Neural crest cell (in vitro differentiated cells): Measurements from ENCODE around the gene SMARCE1. TPM values are rescaled to one million over a fixed set of nuclear protein-coding genes. Genes with fewer than 3 reads are reported as not detected.
"Not testable (repeated sequence)": the region's sequence is repeated elsewhere in the genome, so short reads cannot be mapped to it uniquely, and the experiment has no call there.

Source experiments
- DNase-seq: peaks from one replicate; pipeline ENCODE4 v3.0.0; 2021; ENCODE audit warnings: low read depth, mixed read lengths, low spot score
- H3K27ac Mint-ChIP-seq: one replicate; pipeline ENCODE4 v1.8.0; 2021; ENCODE audit warnings: mild to moderate bottlenecking, mixed read lengths; ENCODE audit not compliant: unreplicated experiment
- H3K27me3 Mint-ChIP-seq: 2 replicates; pipeline ENCODE4 v1.8.0; 2021; ENCODE audit warnings: low read depth, mild to moderate bottlenecking, mixed read lengths
- H3K36me3 Mint-ChIP-seq: 2 replicates; pipeline ENCODE4 v1.8.0; 2021; ENCODE audit warnings: low read depth, mild to moderate bottlenecking, mixed read lengths
- H3K4me1 Mint-ChIP-seq: 2 replicates; pipeline ENCODE4 v1.8.0; 2021; ENCODE audit warnings: mixed read lengths
- H3K4me3 Mint-ChIP-seq: one replicate; pipeline ENCODE4 v1.8.0; 2021; ENCODE audit warnings: mild to moderate bottlenecking, mixed read lengths
- H3K9me3 Mint-ChIP-seq: 2 replicates; pipeline ENCODE4 v1.8.0; 2021; ENCODE audit warnings: mixed read lengths
- total RNA-seq: library from RNA; stranded (reverse); gene quantifications from 2 replicates; pipeline ENCODE4 v1.2.1, GENCODE V29; 2021
- TF ChIP-seq, protein P1 (sequence below): fragments of 200-600 bp; sonication (generic); conservative IDR thresholded peaks from 2 replicates; pipeline ENCODE4 v1.5.0; 2021; ENCODE audit warnings: antibody characterized with exemption, mild to moderate bottlenecking

Gene SMARCE1
- total RNA-seq, 1 donor from 2014 or later, result 205 TPM

DNA sequence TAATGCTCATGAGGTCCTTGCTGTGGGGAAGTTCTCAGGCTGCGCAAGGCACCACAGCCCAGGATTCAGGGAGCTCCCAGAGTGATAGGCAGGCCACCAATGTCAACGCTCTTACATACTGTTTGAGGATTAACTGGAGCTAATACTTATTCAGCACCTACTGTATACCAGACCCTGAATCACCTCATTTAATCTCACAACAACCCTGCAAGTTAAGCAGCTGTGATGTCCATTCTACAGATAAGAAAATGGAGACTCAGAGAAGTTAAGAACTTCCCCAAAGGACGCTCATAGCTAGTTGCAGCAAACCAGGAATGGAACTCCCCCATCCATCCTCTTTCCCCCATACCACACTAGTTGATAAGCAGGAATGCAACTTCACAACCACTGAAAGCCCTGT lies 56.9 kb downstream of the SMARCE1 start:
- H3K4me1 Mint-ChIP-seq, result peaks cover 5% of the 10 kb centered on the region

DNA sequence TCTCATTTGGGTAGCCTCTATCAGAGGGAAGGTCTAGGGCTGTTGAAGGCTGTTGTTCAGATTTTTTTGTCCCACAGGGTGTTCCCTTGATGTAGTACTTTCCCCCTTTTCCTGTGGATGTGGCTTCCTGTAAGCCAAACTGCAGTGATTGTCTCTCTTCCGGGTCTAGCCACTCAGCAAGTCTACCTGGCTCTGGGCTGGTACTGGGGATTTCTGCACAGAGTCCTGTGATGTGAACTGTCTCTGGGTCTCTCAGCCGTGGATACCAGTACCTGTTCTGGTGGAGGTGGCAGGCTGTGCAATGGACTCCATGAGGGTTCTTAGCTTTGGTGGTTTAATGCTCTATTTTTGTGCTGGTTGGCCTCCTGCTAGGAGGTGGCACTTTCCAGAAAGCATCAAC lies 59.1 kb downstream of the SMARCE1 start:
- no peak overlapping the region for H3K27ac Mint-ChIP-seq
- peaks cover 5% of the 10 kb centered on the region for H3K4me1 Mint-ChIP-seq
- H3K9me3 Mint-ChIP-seq, result peaks cover 23% of the 10 kb centered on the region
- H3K4me3 Mint-ChIP-seq, result no peak overlapping the region
- H3K27me3 Mint-ChIP-seq, result peaks cover 32% of the 10 kb centered on the region
- no peaks in the 10 kb centered on the region for H3K36me3 Mint-ChIP-seq
- TF ChIP-seq, protein P1, sequence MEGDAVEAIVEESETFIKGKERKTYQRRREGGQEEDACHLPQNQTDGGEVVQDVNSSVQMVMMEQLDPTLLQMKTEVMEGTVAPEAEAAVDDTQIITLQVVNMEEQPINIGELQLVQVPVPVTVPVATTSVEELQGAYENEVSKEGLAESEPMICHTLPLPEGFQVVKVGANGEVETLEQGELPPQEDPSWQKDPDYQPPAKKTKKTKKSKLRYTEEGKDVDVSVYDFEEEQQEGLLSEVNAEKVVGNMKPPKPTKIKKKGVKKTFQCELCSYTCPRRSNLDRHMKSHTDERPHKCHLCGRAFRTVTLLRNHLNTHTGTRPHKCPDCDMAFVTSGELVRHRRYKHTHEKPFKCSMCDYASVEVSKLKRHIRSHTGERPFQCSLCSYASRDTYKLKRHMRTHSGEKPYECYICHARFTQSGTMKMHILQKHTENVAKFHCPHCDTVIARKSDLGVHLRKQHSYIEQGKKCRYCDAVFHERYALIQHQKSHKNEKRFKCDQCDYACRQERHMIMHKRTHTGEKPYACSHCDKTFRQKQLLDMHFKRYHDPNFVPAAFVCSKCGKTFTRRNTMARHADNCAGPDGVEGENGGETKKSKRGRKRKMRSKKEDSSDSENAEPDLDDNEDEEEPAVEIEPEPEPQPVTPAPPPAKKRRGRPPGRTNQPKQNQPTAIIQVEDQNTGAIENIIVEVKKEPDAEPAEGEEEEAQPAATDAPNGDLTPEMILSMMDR, result no peak
- no peak for DNase-seq

More for the DNA sequence above, 56.9 kb downstream of the SMARCE1 start:
- no peaks in the 10 kb centered on the region for H3K36me3 Mint-ChIP-seq
- H3K9me3 Mint-ChIP-seq, result peaks cover 11% of the 10 kb centered on the region
- no peak for DNase-seq
- peaks cover 22% of the 10 kb centered on the region for H3K27me3 Mint-ChIP-seq
- TF ChIP-seq, protein P1, result no peak
- H3K4me3 Mint-ChIP-seq, result no peak overlapping the region
- H3K27ac Mint-ChIP-seq, result no peak overlapping the region

DNA sequence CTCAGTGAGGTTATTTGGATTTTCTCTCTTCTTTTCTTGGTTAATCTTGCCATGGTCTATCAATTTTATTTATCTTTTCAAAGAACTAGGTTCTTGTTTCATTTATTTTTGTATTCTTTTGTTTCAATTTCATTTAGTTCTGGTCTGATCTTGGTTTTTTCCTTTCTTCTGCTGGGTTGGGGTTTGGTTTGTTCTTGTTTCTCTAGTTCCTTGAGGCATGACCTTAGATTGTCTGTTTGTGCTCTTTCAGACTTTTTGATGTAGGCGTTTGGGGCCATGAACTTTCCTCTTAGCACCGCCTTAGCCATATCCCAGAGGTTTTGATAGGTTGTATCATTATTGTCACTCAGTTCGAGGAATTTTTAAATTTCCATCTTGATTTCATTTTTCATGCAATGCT lies 61.4 kb downstream of the SMARCE1 start:
- not testable (repeated sequence) for DNase-seq, H3K4me3 Mint-ChIP-seq, H3K36me3 Mint-ChIP-seq, H3K27ac Mint-ChIP-seq
- Mint-ChIP-seq H3K27me3 (peaks cover 42% of the 10 kb centered on the region), H3K4me1 (peaks cover 13% of the 10 kb centered on the region), H3K9me3 (peaks cover 27% of the 10 kb centered on the region)

DNA sequence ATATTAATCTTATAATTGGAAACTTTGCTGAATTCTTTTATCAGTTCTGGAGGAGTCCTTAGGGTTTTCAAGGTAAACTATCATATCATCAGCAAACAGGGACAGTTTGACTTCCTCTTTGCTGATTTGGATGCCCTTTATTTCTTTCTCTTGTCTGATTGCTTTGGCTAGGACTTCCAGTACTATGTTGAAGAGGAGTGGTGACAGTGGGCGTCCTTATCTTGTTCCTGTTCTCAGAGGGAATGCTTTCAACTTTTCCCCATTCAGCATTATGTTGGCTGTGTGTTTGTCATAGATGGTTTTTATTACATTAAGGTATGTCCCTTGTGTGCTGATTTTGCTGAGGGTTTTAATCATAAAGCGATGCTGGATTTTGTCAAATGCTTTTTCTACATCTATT lies 62.7 kb downstream of the SMARCE1 start:
- not testable (repeated sequence) for H3K4me3 Mint-ChIP-seq, DNase-seq, H3K27ac Mint-ChIP-seq, H3K36me3 Mint-ChIP-seq
- Mint-ChIP-seq H3K4me1 (peaks cover 13% of the 10 kb centered on the region), H3K27me3 (peaks cover 40% of the 10 kb centered on the region), H3K9me3 (peaks cover 27% of the 10 kb centered on the region)

DNA sequence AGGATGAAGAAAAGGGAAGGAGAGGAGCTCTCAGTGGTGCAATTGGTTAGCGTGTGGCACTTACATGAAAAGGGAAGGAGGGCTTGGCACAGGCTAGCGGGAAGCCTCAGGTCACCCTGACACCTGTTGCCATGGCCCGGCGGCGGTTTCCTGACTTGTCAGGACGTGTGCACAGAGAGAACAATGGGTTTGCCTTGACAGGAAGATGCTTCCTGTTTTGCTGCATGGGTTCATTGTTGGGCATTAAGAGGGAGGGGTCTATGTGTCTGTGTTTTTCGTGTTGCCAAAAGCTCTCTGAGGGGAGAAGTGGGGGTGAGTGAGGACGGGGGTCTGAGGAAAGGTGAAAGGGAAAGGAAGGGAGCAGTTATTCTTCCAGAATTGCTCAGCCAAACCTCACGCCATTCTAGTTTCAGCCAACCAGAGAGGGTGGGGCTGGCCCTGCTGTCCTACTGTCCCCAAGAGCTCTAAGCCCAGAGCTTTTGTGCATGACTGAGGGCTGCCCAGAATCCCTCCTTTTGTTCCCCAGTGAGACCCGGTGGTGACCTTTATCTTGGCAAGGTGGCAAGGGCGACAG lies 65.2 kb downstream of the SMARCE1 start:
- Mint-ChIP-seq H3K36me3 (no peaks in the 10 kb centered on the region), H3K27ac (no peak overlapping the region), H3K27me3 (peaks cover 29% of the 10 kb centered on the region), H3K9me3 (peaks cover 21% of the 10 kb centered on the region), H3K4me1 (peaks cover 13% of the 10 kb centered on the region), H3K4me3 (no peak overlapping the region)
- TF ChIP-seq, protein P1, result no peak
- DNase-seq, result no peak

DNA sequence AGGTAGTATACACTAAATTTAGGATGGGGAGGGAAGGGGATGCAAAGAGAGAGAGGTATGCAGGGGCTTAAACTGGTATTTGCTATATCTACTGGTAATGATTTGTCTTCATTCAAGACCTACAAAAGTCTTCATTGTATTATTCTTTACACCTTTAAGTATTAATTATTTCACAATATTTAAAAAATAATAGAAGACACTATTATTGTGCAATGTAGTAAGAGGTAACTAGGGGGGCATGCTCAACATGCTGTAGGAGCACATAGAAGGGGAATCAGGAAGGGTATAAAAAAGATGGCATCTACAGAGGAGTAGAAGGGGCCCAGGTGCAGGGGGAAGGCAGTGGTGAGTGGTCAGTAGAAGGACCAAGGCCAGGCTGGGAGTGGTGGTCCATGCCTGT lies 67.5 kb downstream of the SMARCE1 start:
- H3K27ac Mint-ChIP-seq, result no peak overlapping the region
- peaks cover 28% of the 10 kb centered on the region for H3K27me3 Mint-ChIP-seq
- DNase-seq, result no peak
- peaks cover 17% of the 10 kb centered on the region for H3K9me3 Mint-ChIP-seq
- TF ChIP-seq, protein P1, result no peak
- peaks cover 8% of the 10 kb centered on the region for H3K4me1 Mint-ChIP-seq
- no peak overlapping the region for H3K4me3 Mint-ChIP-seq
- H3K36me3 Mint-ChIP-seq, result peaks cover under 1% of the 10 kb centered on the region
